Breast epithelium (tissue), 4 donors: Measurements from ENCODE around the gene NEU4. TPM values are rescaled to one million over a fixed set of nuclear protein-coding genes. Genes with fewer than 3 reads are reported as not detected.
"Not testable (repeated sequence)": the region's sequence is repeated elsewhere in the genome, so short reads cannot be mapped to it uniquely, and the experiment has no call there.

Experiments
- DNase-seq, 2 donors: peaks; one replicate each; pipeline ENCODE4 v3.0.0-alpha.2; 2019; ENCODE audit warnings: low spot score in 2 of 2
- H3K27ac ChIP-seq, 2 donors: fragments of 200-600 bp; sonication (generic) in 1 of 2; one replicate each; pipeline ENCODE4 v1.5.1; 2016 to 2019; ENCODE audit warnings: mild to moderate bottlenecking in 1 of 2
- H3K27me3 ChIP-seq, 2 donors: fragments of 200-600 bp; sonication (generic) in 1 of 2; one replicate each; pipeline versions ENCODE4 v1.5.1 to v1.6.0; 2017 to 2019; ENCODE audit warnings: control low read depth in 1 of 2, mild to moderate bottlenecking in 1 of 2
- H3K36me3 ChIP-seq: fragments of 200-600 bp; one replicate; pipeline ENCODE4 v1.5.1; 2019
- H3K4me1 ChIP-seq, 2 donors: fragments of 200-600 bp; sonication (generic); one replicate each; pipeline ENCODE4 v1.5.1; 2016 to 2019; ENCODE audit warnings: control low read depth in 1 of 2
- H3K4me3 ChIP-seq, 3 donors: fragments of 200-600 bp; sonication (generic); 1 replicate in 2 of 3; 2 replicates in 1 of 3; pipeline ENCODE4 v1.5.1; 2016 to 2019; ENCODE audit warnings: mild to moderate bottlenecking in 3 of 3, moderate library complexity in 2 of 3
- H3K9me3 ChIP-seq, 2 donors: fragments of 200-600 bp; sonication (generic) in 1 of 2; one replicate each; pipeline ENCODE4 v1.5.1; 2016 to 2019; ENCODE audit warnings: control low read depth in 1 of 2
- CTCF ChIP-seq, 3 donors: fragments of 450-650 bp; IDR thresholded peaks; one replicate each; pipeline ENCODE4 v1.5.1; 2016 to 2017; ENCODE audit warnings: antibody characterized with exemption in 3 of 3, mild to moderate bottlenecking in 3 of 3, moderate library complexity in 3 of 3
- POLR2A ChIP-seq: fragments of 450-650 bp; IDR thresholded peaks from one replicate; pipeline ENCODE4 v1.6.1; 2016; ENCODE audit warnings: antibody characterized with exemption, mild to moderate bottlenecking, moderate library complexity
- POLR2AphosphoS5 ChIP-seq, 3 donors: sonication (generic); formaldehyde crosslinking; IDR thresholded peaks; one replicate each; pipeline ENCODE4 v1.6.1; 2017; ENCODE audit warnings: antibody characterized with exemption in 3 of 3
- intact Hi-C: fragments of 100-400 bp; cut with DNase I; formaldehyde crosslinking; loops from one replicate; pipeline ENCODE4 v1.15.1; 2023; ENCODE audit warnings: low total_unique reads
- total RNA-seq, 3 donors: library from RNA; depleted of rRNA; stranded (reverse); fragments of >200 nt; gene quantifications; one replicate each; pipeline ENCODE4 v1.1.0, GENCODE V29; 2016

NEU4 gene
- total RNA-seq, 3 donors from 2014 or later, result 0.33 to 3.0 (median 0.44) TPM

GRCh38 chr2:241788572-241788971 is 20.4 kb upstream of the NEU4 start:
- Histone ChIP-seq H3K36me3 (no peaks in the 10 kb centered on the region), H3K27ac (no peak overlapping the region), H3K4me3 (no peak overlapping the region), H3K9me3 (no peaks in the 10 kb centered on the region), H3K4me1 (no peaks in the 10 kb centered on the region), H3K27me3 (no peaks in the 10 kb centered on the region)
- no peak for TF ChIP-seq POLR2A
- TF ChIP-seq CTCF (IDR thresholded peaks at IDR 0.05), result no peak
- no peak for TF ChIP-seq POLR2AphosphoS5 (IDR thresholded peaks at IDR 0.05)
- intact Hi-C loops, result no loop called here
- peak in 1 of 2 donors; percentile 8 for DNase-seq

GRCh38 chr2:241791385-241791784 is 17.6 kb upstream of the NEU4 start:
- H3K9me3 ChIP-seq, H3K27me3 ChIP-seq, H3K4me1 ChIP-seq, H3K4me3 ChIP-seq, H3K27ac ChIP-seq, intact Hi-C loops, DNase-seq, H3K36me3 ChIP-seq: not testable (repeated sequence)

GRCh38 chr2:241793385-241793784 is 15.6 kb upstream of the NEU4 start:
- intact Hi-C loops, result no loop called here

GRCh38 chr2:241794250-241794823 is 14.7 kb upstream of the NEU4 start:
- no peaks in the 10 kb centered on the region for H3K9me3 ChIP-seq
- H3K27ac ChIP-seq, result no peak overlapping the region
- intact Hi-C loops, result no loop called here
- DNase-seq, result peak in 1 of 2 donors; percentile 4
- no peak for TF ChIP-seq POLR2AphosphoS5 (IDR thresholded peaks at IDR 0.05)
- no peak for TF ChIP-seq CTCF (IDR thresholded peaks at IDR 0.05)
- TF ChIP-seq POLR2A, result no peak
- no peaks in the 10 kb centered on the region for H3K36me3 ChIP-seq
- H3K4me3 ChIP-seq, result no peak overlapping the region
- no peaks in the 10 kb centered on the region for H3K27me3 ChIP-seq
- H3K4me1 ChIP-seq, result no peaks in the 10 kb centered on the region

More at GRCh38 chr2:241793385-241793784, 15.6 kb upstream of the NEU4 start:
- H3K9me3 ChIP-seq, result no peaks in the 10 kb centered on the region
- no peak overlapping the region for H3K4me3 ChIP-seq
- H3K36me3 ChIP-seq, result no peaks in the 10 kb centered on the region
- no peaks in the 10 kb centered on the region for H3K27me3 ChIP-seq
- H3K4me1 ChIP-seq, result no peaks in the 10 kb centered on the region
- no peak for DNase-seq
- TF ChIP-seq CTCF (IDR thresholded peaks at IDR 0.05) (no peak), POLR2AphosphoS5 (IDR thresholded peaks at IDR 0.05) (no peak), POLR2A (no peak)
- H3K27ac ChIP-seq, result no peak overlapping the region

GRCh38 chr2:241795021-241795999 is 13.7 kb upstream of the NEU4 start:
- Histone ChIP-seq H3K9me3 (no peaks in the 10 kb centered on the region), H3K36me3 (no peaks in the 10 kb centered on the region), H3K27ac (no peak overlapping the region), H3K4me1 (no peaks in the 10 kb centered on the region), H3K27me3 (no peaks in the 10 kb centered on the region), H3K4me3 (no peak overlapping the region)
- TF ChIP-seq POLR2AphosphoS5 (IDR thresholded peaks at IDR 0.05) (no peak), CTCF (IDR thresholded peaks at IDR 0.05) (no peak), POLR2A (no peak)
- intact Hi-C loops, result no loop called here
- no peak for DNase-seq
